Heart right ventricle (tissue), 16 donors: ENCODE data around the gene MAPKAPK2. TPM values are rescaled to one million over a fixed set of nuclear protein-coding genes. Genes with fewer than 3 reads are reported as not detected.
"Not testable (repeated sequence)": the region's sequence is repeated elsewhere in the genome, so short reads cannot be mapped to it uniquely, and the experiment has no call there.

Source experiments
- ATAC-seq, 8 donors: fragments of 200-7000 bp; cut with Tn5 transposase; one replicate each; pipeline ENCODE4 v1.9.1; 2020; ENCODE audit warnings: mild to moderate bottlenecking in 8 of 8, moderate library complexity in 8 of 8, moderate number of reproducible peaks in 1 of 8
- DNase-seq, 2 donors: peaks; one replicate each; pipeline ENCODE4 v3.0.0-alpha.2; 2020
- H3K27ac ChIP-seq, 10 donors: fragments of 200-600 bp; sonication (generic) in 2 of 10; one replicate each; pipeline versions ENCODE4 v1.5.0 to v1.8.0; 2020 to 2022; ENCODE audit warnings: mild to moderate bottlenecking in 3 of 10
- H3K27me3 ChIP-seq, 7 donors: fragments of 200-600 bp; one replicate each; pipeline ENCODE4 v1.8.0; 2021 to 2022; ENCODE audit warnings: mild to moderate bottlenecking in 2 of 7
- H3K36me3 ChIP-seq, 9 donors: fragments of 200-600 bp; sonication (generic) in 1 of 9; one replicate each; pipeline versions ENCODE4 v1.5.0 to v1.8.0; 2020 to 2022; ENCODE audit warnings: mild to moderate bottlenecking in 2 of 9
- H3K4me1 ChIP-seq, 9 donors: fragments of 200-600 bp; sonication (generic) in 1 of 9; one replicate each; pipeline versions ENCODE4 v1.5.0 to v1.8.0; 2020 to 2022; ENCODE audit warnings: mild to moderate bottlenecking in 4 of 9
- H3K4me3 ChIP-seq, 10 donors: fragments of 200-600 bp; sonication (generic) in 2 of 10; one replicate each; pipeline versions ENCODE4 v1.5.0 to v1.8.0; 2020 to 2022; ENCODE audit warnings: mild to moderate bottlenecking in 7 of 10, moderate library complexity in 2 of 10
- H3K9me3 ChIP-seq, 11 donors: fragments of 200-600 bp in 10 of 11; sonication (generic) in 2 of 11; one replicate each; pipeline versions ENCODE4 v1.5.0 to v1.8.0; 2013 to 2022; ENCODE audit warnings: mild to moderate bottlenecking in 2 of 11, control low read depth in 1 of 11, moderate library complexity in 1 of 11
- WGBS, 2 donors: extraction: QIAGEN DNeasy Blood & Tissue Kit; methylation state at CpG; one replicate each; pipeline ENCODE4 v1.1.7; 2013; ENCODE audit warnings: inconsistent platforms in 1 of 2; 5-methylcytosine and 5-hydroxymethylcytosine counted together
- intact Hi-C, 10 donors: fragments of 100-400 bp; cut with DNase I; formaldehyde crosslinking; loops; one replicate each; pipeline versions ENCODE4 v1.11.1 to v1.14.2; 2022
- polyA plus RNA-seq, 2 donors: library from polyadenylated mRNA; stranded (reverse); fragments of 200-250 nt; gene quantifications; one replicate each; pipeline ENCODE4 v1.2.3, GENCODE V29; 2013
- total RNA-seq, 10 donors: library from RNA; stranded (reverse); fragmentation: NEBNext Ultra II Directional in 3 of 10; extraction: Animal tissue kit (Norgen Biotek cat#: 25700) in 3 of 10; gene quantifications; one replicate each; pipeline versions ENCODE4 v1.2.1 to v1.2.4, GENCODE V29; 2021 to 2023
- TF ChIP-seq, protein P1 (sequence below), 9 donors: fragments of 200-600 bp; sonication (generic) in 2 of 9; IDR thresholded peaks; one replicate each; pipeline versions ENCODE4 v1.5.0 to v1.8.0; 2021 to 2022; ENCODE audit warnings: antibody characterized with exemption in 9 of 9, mild to moderate bottlenecking in 5 of 9, moderate library complexity in 1 of 9
- donor health status: Arrhythmogenic right ventricular cardiomyopathy.
- donor health status: ischemic (EF 13 %, LVEDD 7.1; RV severe dilation, severe dysfunction).
- donor health status: healthy with polysubstance abuse.
- donor health status: DM: no; HTN: yes; CAD: no.
- donor health status: DM: no; HTN: no; CAD: no.
- donor health status: ischemic (EF 25% LVEDD 6.9; RV normal size, moderate dysfunction).
- donor health status: ischemic (EF 25% LVEDD 5.7; RV mildly dilated, moderate dysfunction).
- donor health status: healthy.
- donor health status: DM: yes; HTN: yes; CAD: no.
- donor health status: Ischemic cardiomyopathy.
- donor health status: ischemic (EF 35%, LVEDD 5.7; RV mildly dilated, moderate dysfunction).
- donor health status: nonischemic (EF 11% LVEDD 7.7; RV severe dilation, severe dysfunction).
- donor health status: DM: yes; HTN: yes; CAD: no.
- donor health status: PGD.
- donor health status: ischemic (EF 29% LVEDD 5.4; RV normal size, mild dysfunction).
- donor health status: nonischemic (EF 23%, LVEDD 6.1; RV moderate dilation, normal function).

Gene MAPKAPK2
- total and polyA plus RNA-seq, 12 donors, result 101 to 323 (median 219) TPM

DNA sequence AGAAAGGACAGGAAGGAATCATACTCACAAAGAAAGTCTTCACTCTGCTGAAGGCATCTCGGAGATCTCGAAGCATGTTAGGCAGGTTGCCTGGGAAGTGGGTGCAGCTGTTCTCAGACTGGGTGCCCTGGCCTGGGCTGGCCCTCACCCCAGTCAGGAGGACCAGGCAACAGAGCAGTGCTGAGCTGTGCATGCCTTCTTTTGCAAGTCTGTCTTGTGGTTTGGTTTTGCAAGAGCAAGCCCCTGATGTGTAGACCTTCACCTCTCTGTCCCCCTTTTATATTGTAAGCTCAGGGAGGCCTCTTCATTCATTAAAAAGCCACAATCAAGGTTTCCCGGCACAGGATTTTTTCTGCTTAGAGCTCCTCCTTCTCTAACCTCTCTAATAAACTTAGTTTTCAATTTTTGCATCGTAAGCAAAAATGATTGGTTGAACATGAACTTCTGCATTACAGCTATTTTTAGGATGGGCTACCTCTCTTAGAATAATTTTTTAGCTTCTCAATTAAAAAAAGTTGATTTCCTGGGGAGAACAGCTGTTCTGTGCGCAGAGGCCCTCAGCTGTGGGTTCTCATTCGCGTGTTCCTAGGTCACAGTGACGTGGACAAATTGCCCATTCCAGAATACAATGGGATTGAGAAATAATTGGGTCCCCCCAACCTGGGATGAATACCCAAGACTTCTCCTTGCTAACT is 87.7 kb downstream of the MAPKAPK2 start, which contains the start of gene IL10:
Gene IL10, minus strand, starts transcription at position 252 of the 695 bp plus-strand sequence. Its CDS starts 59 bp downstream, at position 193.
- peak within 1 kb of the TSS in 1 of 10 donors; percentile 49 for H3K4me3 ChIP-seq
- TF ChIP-seq, protein P1, sequence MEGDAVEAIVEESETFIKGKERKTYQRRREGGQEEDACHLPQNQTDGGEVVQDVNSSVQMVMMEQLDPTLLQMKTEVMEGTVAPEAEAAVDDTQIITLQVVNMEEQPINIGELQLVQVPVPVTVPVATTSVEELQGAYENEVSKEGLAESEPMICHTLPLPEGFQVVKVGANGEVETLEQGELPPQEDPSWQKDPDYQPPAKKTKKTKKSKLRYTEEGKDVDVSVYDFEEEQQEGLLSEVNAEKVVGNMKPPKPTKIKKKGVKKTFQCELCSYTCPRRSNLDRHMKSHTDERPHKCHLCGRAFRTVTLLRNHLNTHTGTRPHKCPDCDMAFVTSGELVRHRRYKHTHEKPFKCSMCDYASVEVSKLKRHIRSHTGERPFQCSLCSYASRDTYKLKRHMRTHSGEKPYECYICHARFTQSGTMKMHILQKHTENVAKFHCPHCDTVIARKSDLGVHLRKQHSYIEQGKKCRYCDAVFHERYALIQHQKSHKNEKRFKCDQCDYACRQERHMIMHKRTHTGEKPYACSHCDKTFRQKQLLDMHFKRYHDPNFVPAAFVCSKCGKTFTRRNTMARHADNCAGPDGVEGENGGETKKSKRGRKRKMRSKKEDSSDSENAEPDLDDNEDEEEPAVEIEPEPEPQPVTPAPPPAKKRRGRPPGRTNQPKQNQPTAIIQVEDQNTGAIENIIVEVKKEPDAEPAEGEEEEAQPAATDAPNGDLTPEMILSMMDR (IDR thresholded peaks at IDR 0.05), result no peak
- H3K4me1 ChIP-seq, result peaks cover 0 to 71% (median 0%) of the 10 kb centered on the region in 9 donors
- H3K27ac ChIP-seq, result peak within 1 kb of the TSS in 2 of 10 donors; percentile 28 to 91
- no peak for DNase-seq
- H3K36me3 ChIP-seq, result no peaks in the 10 kb centered on the region
- 82 to 89% methylated on average over 8 of the region's 8 CpGs for WGBS, 2 donors
- H3K27me3 ChIP-seq, result peaks cover 0 to 22% (median 0%) of the 10 kb centered on the region in 7 donors
- no peaks in the 10 kb centered on the region for H3K9me3 ChIP-seq
- intact Hi-C loops, result no loop called here
- peak in 7 of 8 donors; percentile 33 to 64 (median 57) for ATAC-seq

DNA sequence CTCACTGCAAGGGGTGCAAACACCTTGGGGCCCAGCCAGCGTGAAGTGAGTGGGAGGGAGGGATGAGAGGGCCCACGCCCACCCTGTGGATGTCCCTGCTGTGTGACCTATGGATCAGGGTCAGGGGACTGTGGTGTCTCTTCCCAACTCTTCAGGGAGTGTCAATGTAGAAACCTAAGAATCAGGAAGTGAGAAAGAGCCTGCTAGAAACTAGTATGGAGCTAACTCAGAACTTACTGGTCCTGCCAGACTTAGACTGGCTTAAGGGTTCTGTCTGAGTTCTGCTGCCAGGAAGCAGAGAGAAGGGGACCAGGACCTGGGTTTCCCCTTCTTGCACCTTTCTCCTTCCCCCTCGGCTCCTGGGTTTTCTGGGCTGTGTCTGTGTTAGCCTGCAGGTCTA is 89.4 kb downstream of the MAPKAPK2 start:
- intact Hi-C loops, result no loop called here
- peak overlapping the region in 1 of 10 donors; percentile 72 for H3K27ac ChIP-seq
- H3K4me3 ChIP-seq, result no peak overlapping the region
- no peaks in the 10 kb centered on the region for H3K9me3 ChIP-seq
- no peaks in the 10 kb centered on the region for H3K36me3 ChIP-seq
- DNase-seq, result no peak
- H3K4me1 ChIP-seq, result peaks cover 0 to 69% (median 0%) of the 10 kb centered on the region in 9 donors
- TF ChIP-seq, protein P1 (IDR thresholded peaks at IDR 0.05), result no peak
- WGBS, 2 donors, result 74 to 83% methylated on average over 3 of the region's 3 CpGs
- ATAC-seq, result peak in 1 of 8 donors; percentile 48
- H3K27me3 ChIP-seq, result peaks cover 0 to 22% (median 0%) of the 10 kb centered on the region in 7 donors

DNA sequence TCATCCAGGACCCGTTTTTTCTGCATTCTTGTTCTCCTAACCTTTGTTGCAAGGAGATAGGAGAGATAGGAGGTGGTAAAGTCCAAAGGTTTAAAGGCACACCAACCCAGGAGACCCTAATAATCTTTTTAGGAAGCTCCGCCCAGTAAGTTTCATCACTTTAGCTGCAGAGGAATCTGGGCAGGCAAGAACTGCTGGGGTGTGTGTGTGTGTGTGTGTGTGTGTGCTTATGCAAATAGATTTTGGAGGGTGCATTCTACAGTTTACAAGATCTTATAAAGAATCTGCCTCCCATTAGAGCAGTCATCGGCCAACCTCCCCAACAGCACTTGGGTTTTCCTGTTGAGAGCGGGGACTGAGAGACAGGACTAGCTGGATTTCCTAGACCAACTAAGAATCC is 91.5 kb downstream of the MAPKAPK2 start:
- no peaks in the 10 kb centered on the region for H3K9me3 ChIP-seq
- TF ChIP-seq, protein P1 (IDR thresholded peaks at IDR 0.05), result no peak
- H3K4me3 ChIP-seq, result no peak overlapping the region
- no peaks in the 10 kb centered on the region for H3K36me3 ChIP-seq
- ATAC-seq, result no peak
- intact Hi-C loops, result no loop called here
- H3K27ac ChIP-seq, result no peak overlapping the region
- peaks cover 0 to 50% (median 0%) of the 10 kb centered on the region in 9 donors for H3K4me1 ChIP-seq
- WGBS, 2 donors, result 73 to 88% methylated on average over 4 of the region's 4 CpGs
- DNase-seq, result no peak
- peaks cover 0 to 22% (median 0%) of the 10 kb centered on the region in 7 donors for H3K27me3 ChIP-seq

DNA sequence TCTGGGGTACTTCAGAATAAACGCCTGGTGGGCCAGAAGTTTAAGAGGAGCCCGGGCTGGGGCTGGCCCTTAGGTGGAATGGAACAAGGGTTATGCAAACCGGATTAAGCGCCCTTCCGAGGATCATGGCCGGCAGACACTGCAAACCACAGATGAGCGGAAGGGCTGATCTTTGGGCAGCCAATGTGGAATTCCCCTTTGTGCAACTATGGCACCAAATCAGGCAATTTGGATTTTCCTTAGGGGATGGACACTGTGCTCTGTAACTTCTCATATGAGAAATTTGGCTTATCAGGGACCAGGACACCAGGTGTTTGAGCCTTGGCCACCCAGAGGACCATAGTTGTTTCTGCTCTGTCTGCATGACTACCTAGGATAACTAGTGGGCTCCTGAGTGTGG is 93.3 kb downstream of the MAPKAPK2 start:
- peaks cover 0 to 39% (median 0%) of the 10 kb centered on the region in 9 donors for H3K4me1 ChIP-seq
- H3K4me3 ChIP-seq, result no peak overlapping the region
- peaks cover 0 to 12% (median 0%) of the 10 kb centered on the region in 7 donors for H3K27me3 ChIP-seq
- TF ChIP-seq, protein P1 (IDR thresholded peaks at IDR 0.05), result no peak
- WGBS, 2 donors, result 92 to 93% methylated on average over 7 of the region's 7 CpGs
- no peak for DNase-seq
- peak overlapping the region in 1 of 10 donors; percentile 42 for H3K27ac ChIP-seq
- no peaks in the 10 kb centered on the region for H3K9me3 ChIP-seq
- H3K36me3 ChIP-seq, result no peaks in the 10 kb centered on the region
- intact Hi-C loops, result no loop called here
- no peak for ATAC-seq

DNA sequence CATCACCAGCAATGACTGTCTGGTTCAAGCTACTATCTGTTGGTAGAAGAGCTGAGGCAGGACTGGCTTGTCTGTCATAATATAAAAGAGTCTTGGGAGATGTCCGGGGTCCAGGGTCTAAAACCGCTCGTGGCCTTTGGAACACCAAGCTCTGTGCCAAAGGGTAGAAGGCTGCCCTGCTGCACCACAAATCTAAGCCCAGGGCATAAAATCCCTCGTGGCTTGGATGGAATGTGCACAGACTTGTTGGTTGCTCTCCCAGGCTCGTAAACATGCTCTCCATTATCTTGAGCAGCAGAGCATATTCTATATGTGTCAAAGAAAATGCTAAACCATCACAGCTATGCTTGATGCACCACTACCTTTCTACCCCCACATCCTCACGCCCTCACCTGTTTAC is 94.2 kb downstream of the MAPKAPK2 start:
- H3K4me3 ChIP-seq, intact Hi-C loops, DNase-seq, H3K27ac ChIP-seq, ATAC-seq, H3K9me3 ChIP-seq, H3K36me3 ChIP-seq: not testable (repeated sequence)
- peaks cover 0 to 34% (median 0%) of the 10 kb centered on the region in 9 donors for H3K4me1 ChIP-seq
- H3K27me3 ChIP-seq, result peaks cover 0 to 11% (median 0%) of the 10 kb centered on the region in 7 donors
- WGBS, 2 donors, result 78 to 80% methylated on average over 6 of the region's 6 CpGs
